Measurements from ENCODE around the gene MYL3. TPM values are rescaled to one million over a fixed set of nuclear protein-coding genes. Genes with fewer than 3 reads are reported as not detected.

Gene MYL3
- total RNA-seq, 3 donors from 2014 or later = 5.9 to 8.5 (median 6.2) TPM

DNA sequence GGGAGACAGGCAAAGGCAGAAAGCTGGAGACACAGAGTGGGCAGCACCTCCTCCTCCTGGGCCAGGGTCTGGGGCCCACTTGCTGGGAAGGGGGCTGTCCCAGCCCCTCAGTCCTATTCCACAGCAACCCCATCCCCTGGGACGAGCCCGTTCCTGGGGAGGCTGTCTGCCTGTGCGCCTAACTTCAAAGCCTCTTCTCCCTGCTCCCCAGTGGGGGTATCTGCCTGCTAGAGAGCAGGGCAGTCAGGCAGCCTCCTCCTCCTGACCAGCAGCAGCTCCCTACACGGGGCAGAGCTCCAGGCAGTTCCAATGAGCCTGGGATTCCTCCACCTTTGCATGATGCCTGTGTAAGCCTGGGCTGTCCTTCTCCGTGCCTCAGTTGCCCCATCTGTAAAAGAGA, 21.2 kb upstream of the MYL3 start:
- intact Hi-C loops (cut with DNase I; ENCODE audit: low total_unique reads) = loop anchor here (5.0 kb wide), 1 partner anchor 98 kb away; no protein-coding TSS in a partner anchor
- Histone ChIP-seq H3K27ac (no peak overlapping the region), H3K27me3 (peaks cover 0 to 20% of the 10 kb centered on the region in 2 donors), H3K4me1 (peaks cover 0 to 2% of the 10 kb centered on the region in 2 donors), H3K36me3 (no peaks in the 10 kb centered on the region), H3K9me3 (no peaks in the 10 kb centered on the region), H3K4me3 (peak overlapping the region in 1 of 3 donors; percentile 73)
- DNase-seq (ENCODE audit: low spot score in 2 of 2) = no peak
- TF ChIP-seq POLR2A (IDR thresholded peaks at IDR 0.05) (no peak), POLR2AphosphoS5 (IDR thresholded peaks at IDR 0.05) (no peak)
- TF ChIP-seq, protein P1, sequence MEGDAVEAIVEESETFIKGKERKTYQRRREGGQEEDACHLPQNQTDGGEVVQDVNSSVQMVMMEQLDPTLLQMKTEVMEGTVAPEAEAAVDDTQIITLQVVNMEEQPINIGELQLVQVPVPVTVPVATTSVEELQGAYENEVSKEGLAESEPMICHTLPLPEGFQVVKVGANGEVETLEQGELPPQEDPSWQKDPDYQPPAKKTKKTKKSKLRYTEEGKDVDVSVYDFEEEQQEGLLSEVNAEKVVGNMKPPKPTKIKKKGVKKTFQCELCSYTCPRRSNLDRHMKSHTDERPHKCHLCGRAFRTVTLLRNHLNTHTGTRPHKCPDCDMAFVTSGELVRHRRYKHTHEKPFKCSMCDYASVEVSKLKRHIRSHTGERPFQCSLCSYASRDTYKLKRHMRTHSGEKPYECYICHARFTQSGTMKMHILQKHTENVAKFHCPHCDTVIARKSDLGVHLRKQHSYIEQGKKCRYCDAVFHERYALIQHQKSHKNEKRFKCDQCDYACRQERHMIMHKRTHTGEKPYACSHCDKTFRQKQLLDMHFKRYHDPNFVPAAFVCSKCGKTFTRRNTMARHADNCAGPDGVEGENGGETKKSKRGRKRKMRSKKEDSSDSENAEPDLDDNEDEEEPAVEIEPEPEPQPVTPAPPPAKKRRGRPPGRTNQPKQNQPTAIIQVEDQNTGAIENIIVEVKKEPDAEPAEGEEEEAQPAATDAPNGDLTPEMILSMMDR (IDR thresholded peaks at IDR 0.05) = no peak

DNA sequence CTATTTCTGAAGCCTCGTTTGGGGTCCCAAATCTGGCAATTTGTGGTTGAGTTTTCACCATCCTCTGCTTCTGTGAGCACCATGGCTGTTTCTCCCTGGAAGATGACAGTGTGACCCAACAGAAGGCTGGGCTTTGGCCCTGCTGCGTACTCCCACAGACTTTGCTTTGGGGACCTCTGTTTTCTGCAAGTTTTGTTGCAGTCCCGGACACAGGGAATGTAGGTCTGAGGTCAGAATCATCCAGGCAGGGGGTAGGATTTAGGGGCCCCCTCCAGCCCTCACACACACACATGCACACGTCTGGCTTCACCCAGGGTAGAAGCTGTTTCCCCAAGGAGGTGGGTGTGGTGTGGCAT, 20.6 kb upstream of the MYL3 start:
- Histone ChIP-seq H3K27ac (peak overlapping the region in 1 of 2 donors; percentile 44), H3K4me3 (peak overlapping the region; percentile 50 to 73 (median 64)), H3K27me3 (peaks cover 0 to 20% of the 10 kb centered on the region in 2 donors), H3K9me3 (no peaks in the 10 kb centered on the region), H3K4me1 (peaks cover 0 to 2% of the 10 kb centered on the region in 2 donors), H3K36me3 (no peaks in the 10 kb centered on the region)
- intact Hi-C loops (cut with DNase I; ENCODE audit: low total_unique reads) = loop anchor here (5.0 kb wide), 1 partner anchor 98 kb away; no protein-coding TSS in a partner anchor
- DNase-seq (ENCODE audit: low spot score in 2 of 2) = no peak
- TF ChIP-seq, protein P1 (IDR thresholded peaks at IDR 0.05) = no peak
- TF ChIP-seq POLR2AphosphoS5 (IDR thresholded peaks at IDR 0.05) = no peak
- TF ChIP-seq POLR2A (IDR thresholded peaks at IDR 0.05) = no peak

DNA sequence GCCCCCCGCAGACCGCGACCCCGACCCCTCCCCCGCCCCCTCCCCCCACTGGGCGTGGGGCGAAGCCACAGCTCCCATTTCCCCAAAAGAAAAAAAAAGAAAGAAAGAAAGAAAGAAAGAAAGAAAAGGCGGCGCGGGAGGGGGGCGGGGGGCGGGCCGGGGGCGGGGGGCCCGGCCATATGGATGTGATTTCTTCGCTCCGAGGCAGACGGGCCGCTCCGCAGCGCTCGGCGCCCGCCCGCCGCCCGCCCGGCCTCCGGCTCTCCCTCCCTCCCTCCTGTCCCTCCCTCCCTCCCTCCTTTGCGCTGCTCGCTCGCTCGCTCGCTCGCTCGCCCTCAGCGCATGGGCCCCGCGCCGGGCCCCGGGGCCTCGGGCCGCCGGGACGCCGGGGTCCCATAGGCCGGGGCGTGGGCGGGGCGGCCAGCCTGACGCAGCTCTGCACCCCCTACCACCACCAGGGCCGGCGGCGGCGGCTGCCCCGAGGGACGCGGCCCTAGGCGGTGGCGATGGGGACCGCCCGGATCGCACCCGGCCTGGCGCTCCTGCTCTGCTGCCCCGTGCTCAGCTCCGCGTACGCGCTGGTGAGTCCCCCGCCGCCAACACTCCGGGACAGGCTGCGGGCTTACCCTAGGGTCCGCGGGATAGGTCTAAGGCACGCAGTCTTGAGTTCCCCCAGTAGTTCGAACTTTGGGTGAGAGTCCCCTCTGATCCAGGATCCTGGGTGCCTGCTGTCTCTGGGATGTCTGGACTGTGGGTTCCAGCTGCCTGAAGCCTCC, 20.0 kb upstream of the MYL3 start:
- Histone ChIP-seq H3K9me3 (no peaks in the 10 kb centered on the region), H3K27ac (peak overlapping the region in 1 of 2 donors; percentile 92), H3K4me1 (peaks cover 0 to 2% of the 10 kb centered on the region in 2 donors), H3K36me3 (no peaks in the 10 kb centered on the region), H3K4me3 (peak overlapping the region; percentile 50 to 73 (median 64)), H3K27me3 (peaks cover 0 to 20% of the 10 kb centered on the region in 2 donors)
- intact Hi-C loops (cut with DNase I; ENCODE audit: low total_unique reads) = loop anchor here (5.0 kb wide), 1 partner anchor 99 kb away; no protein-coding TSS in a partner anchor
- no peak for DNase-seq (ENCODE audit: low spot score in 2 of 2)
- TF ChIP-seq, protein P1 (IDR thresholded peaks at IDR 0.05) = no peak
- TF ChIP-seq POLR2A (IDR thresholded peaks at IDR 0.05) (no peak), POLR2AphosphoS5 (IDR thresholded peaks at IDR 0.05) (no peak)

DNA sequence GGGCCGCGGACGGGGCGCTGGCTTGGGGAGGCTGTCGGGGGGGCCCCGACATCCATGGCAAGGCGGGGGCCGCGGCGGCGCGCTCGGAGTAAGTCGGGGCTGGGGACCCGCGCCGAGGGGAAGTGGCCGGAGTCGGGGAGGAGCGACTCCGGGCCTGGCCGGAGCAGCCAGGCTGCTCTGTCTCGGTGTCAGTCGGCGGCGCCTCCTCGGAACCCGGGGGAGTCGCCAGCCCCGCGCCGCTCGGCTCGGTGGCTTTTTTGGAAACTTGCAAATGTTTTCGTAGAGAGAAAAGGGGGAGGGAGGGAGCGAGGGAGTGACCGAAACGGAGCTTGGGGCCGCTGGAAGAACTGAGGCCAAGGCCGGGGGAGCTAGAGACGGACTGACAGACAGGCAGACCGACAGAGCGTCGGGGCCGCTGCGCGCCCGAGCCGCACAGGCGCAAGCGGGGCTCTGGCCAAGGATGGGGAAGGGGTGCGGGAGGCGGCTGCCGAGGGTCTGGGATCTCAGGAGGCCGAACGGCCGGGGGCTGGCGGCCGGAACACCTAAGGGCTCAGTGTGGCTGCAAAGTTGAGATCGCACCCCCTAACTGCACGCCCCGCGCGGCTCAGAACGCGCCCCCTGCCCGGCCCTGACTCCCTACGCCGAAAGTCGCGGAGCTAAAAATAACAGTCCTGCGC, 19.3 kb upstream of the MYL3 start:
- intact Hi-C loops (cut with DNase I; ENCODE audit: low total_unique reads) = loop anchor here (5.0 kb wide), 1 partner anchor 100 kb away; no protein-coding TSS in a partner anchor
- TF ChIP-seq POLR2A (IDR thresholded peaks at IDR 0.05) = no peak
- TF ChIP-seq POLR2AphosphoS5 (IDR thresholded peaks at IDR 0.05) = no peak
- TF ChIP-seq, protein P1 (IDR thresholded peaks at IDR 0.05) = no peak
- Histone ChIP-seq H3K4me3 (peak overlapping the region; percentile 50 to 73 (median 64)), H3K4me1 (peaks cover 0 to 2% of the 10 kb centered on the region in 2 donors), H3K27ac (peak overlapping the region; percentile 55 to 92), H3K9me3 (no peaks in the 10 kb centered on the region), H3K27me3 (peaks cover 0 to 20% of the 10 kb centered on the region in 2 donors), H3K36me3 (no peaks in the 10 kb centered on the region)
- no peak for DNase-seq (ENCODE audit: low spot score in 2 of 2)

Measured in breast epithelium (tissue), 4 donors.